ENCODE data around the gene AFAP1L2. TPM values are rescaled to one million over a fixed set of nuclear protein-coding genes. Genes with fewer than 3 reads are reported as not detected.

The AFAP1L2 gene
- total RNA-seq, 2 experiments from 2014 or later = 0.36 to 0.50 TPM

- ATAC-seq (ENCODE audit: poor library complexity) = no peak
- Histone ChIP-seq H3K27me3 (ENCODE audit: control insufficient read depth in 1 of 2, insufficient read depth in 2 of 2, low read length in 2 of 2) (no peaks in the 10 kb centered on the region), H3K27ac (ENCODE audit: low read depth in 1 of 2, low read length in 2 of 2) (no peak overlapping the region), H3K4me1 (ENCODE audit: insufficient read depth, low read length) (no peaks in the 10 kb centered on the region), H3K4me3 (ENCODE audit: low read length) (no peak overlapping the region), H3K36me3 (ENCODE audit: insufficient read depth, low read length) (peaks cover 47% of the 10 kb centered on the region), H3K9me3 (ENCODE audit: control insufficient read depth in 1 of 2, insufficient read depth in 1 of 2, low read length in 2 of 2) (no peaks in the 10 kb centered on the region)
- ChIA-PET CTCF (no interaction called here), POLR2A (interaction anchor here (1.6 kb wide), 1 partner anchor 8 kb away, joined by 6 read pairs; no protein-coding TSS in a partner anchor)
- DNase-seq = no peak
- H3K27ac Mint-ChIP-seq = peak overlapping the region; percentile 67
- peaks cover 87% of the 10 kb centered on the region for H3K36me3 Mint-ChIP-seq (ENCODE audit: low read depth)
- H3K27me3 Mint-ChIP-seq = no peaks in the 10 kb centered on the region
- intact Hi-C loops (cut with DNase I, micrococcal nuclease) = no loop called here
- H3K4me3 Mint-ChIP-seq = no peak overlapping the region
- no peaks in the 10 kb centered on the region for H3K9me3 Mint-ChIP-seq
- peaks cover 6% of the 10 kb centered on the region for H3K4me1 Mint-ChIP-seq (ENCODE audit: low read depth)
- TF ChIP-seq CTCF (IDR thresholded peaks at IDR 0.05) = no peak
These were observed 28.3 kb upstream of the AFAP1L2 start for GRCh38 chr10:114432566-114433093.

- peak overlapping the region; percentile 67 for H3K27ac Mint-ChIP-seq
- no peak overlapping the region for H3K4me3 ChIP-seq (ENCODE audit: low read length)
- ChIA-PET CTCF (no interaction called here), POLR2A (no interaction called here)
- ATAC-seq (ENCODE audit: poor library complexity) (no peak), DNase-seq (no peak)
- H3K4me1 ChIP-seq (ENCODE audit: insufficient read depth, low read length) = no peaks in the 10 kb centered on the region
- no peak overlapping the region for H3K4me3 Mint-ChIP-seq
- H3K27me3 Mint-ChIP-seq = no peaks in the 10 kb centered on the region
- peaks cover 6% of the 10 kb centered on the region for H3K4me1 Mint-ChIP-seq (ENCODE audit: low read depth)
- H3K27me3 ChIP-seq (ENCODE audit: control insufficient read depth in 1 of 2, insufficient read depth in 2 of 2, low read length in 2 of 2) = no peaks in the 10 kb centered on the region
- intact Hi-C loops (cut with DNase I, micrococcal nuclease) = no loop called here
- H3K9me3 ChIP-seq (ENCODE audit: control insufficient read depth in 1 of 2, insufficient read depth in 1 of 2, low read length in 2 of 2) = no peaks in the 10 kb centered on the region
- H3K9me3 Mint-ChIP-seq = no peaks in the 10 kb centered on the region
- H3K36me3 ChIP-seq (ENCODE audit: insufficient read depth, low read length) = peaks cover 40% of the 10 kb centered on the region
- H3K27ac ChIP-seq (ENCODE audit: low read depth in 1 of 2, low read length in 2 of 2) = no peak overlapping the region
- peaks cover 76% of the 10 kb centered on the region for H3K36me3 Mint-ChIP-seq (ENCODE audit: low read depth)
- no peak for TF ChIP-seq CTCF (IDR thresholded peaks at IDR 0.05)
These were observed 27.3 kb upstream of the AFAP1L2 start for GRCh38 chr10:114431414-114432135.

GRCh38 chr10:114430688-114431413 is 26.5 kb upstream of the AFAP1L2 start:
- ChIA-PET CTCF (no interaction called here), POLR2A (no interaction called here)
- TF ChIP-seq CTCF (IDR thresholded peaks at IDR 0.05) = no peak
- Histone ChIP-seq H3K36me3 (ENCODE audit: insufficient read depth, low read length) (peaks cover 33% of the 10 kb centered on the region), H3K9me3 (ENCODE audit: control insufficient read depth in 1 of 2, insufficient read depth in 1 of 2, low read length in 2 of 2) (no peaks in the 10 kb centered on the region), H3K27ac (ENCODE audit: low read depth in 1 of 2, low read length in 2 of 2) (no peak overlapping the region), H3K27me3 (ENCODE audit: control insufficient read depth in 1 of 2, insufficient read depth in 2 of 2, low read length in 2 of 2) (no peaks in the 10 kb centered on the region), H3K4me3 (ENCODE audit: low read length) (no peak overlapping the region), H3K4me1 (ENCODE audit: insufficient read depth, low read length) (no peaks in the 10 kb centered on the region)
- H3K4me1 Mint-ChIP-seq (ENCODE audit: low read depth) = peaks cover 6% of the 10 kb centered on the region
- no peak overlapping the region for H3K4me3 Mint-ChIP-seq
- peaks cover 69% of the 10 kb centered on the region for H3K36me3 Mint-ChIP-seq (ENCODE audit: low read depth)
- H3K9me3 Mint-ChIP-seq = no peaks in the 10 kb centered on the region
- intact Hi-C loops (cut with DNase I, micrococcal nuclease) = no loop called here
- H3K27ac Mint-ChIP-seq = no peak overlapping the region
- H3K27me3 Mint-ChIP-seq = no peaks in the 10 kb centered on the region
- DNase-seq = no peak
- no peak for ATAC-seq (ENCODE audit: poor library complexity)
